GM23338 (cell line): ENCODE measurements around the gene ANP32A. TPM values are rescaled to one million over a fixed set of nuclear protein-coding genes. Genes with fewer than 3 reads are reported as not detected.

Experiments used
- ATAC-seq: fragments of 200-7000 bp; cut with Tn5 transposase; 3 replicates; pipeline ENCODE4 v1.9.1; 2020
- DNase-seq: peaks from one replicate; pipeline ENCODE4 v3.0.0-alpha.2; 2015; ENCODE audit warnings: low spot score
- H2AFZ ChIP-seq: fragments of 200-600 bp; sonication (generic); 2 replicates; pipeline ENCODE4 v1.8.0; 2016; ENCODE audit warnings: antibody characterized with exemption, mild to moderate bottlenecking, moderate library complexity
- H3F3A ChIP-seq: fragments of 200-600 bp; sonication (generic); replicated peaks from 2 replicates; pipeline ENCODE4 v1.8.0; 2017; ENCODE audit warnings: antibody characterized with exemption, mixed run types, low read depth
- H3K27ac ChIP-seq: fragments of 200-600 bp; sonication (generic); 2 replicates; pipeline ENCODE4 v1.6.1; 2016; ENCODE audit warnings: low read depth
- H3K27me3 ChIP-seq: fragments of 200-600 bp; sonication (generic); 2 replicates; pipeline ENCODE4 v1.8.0; 2016; ENCODE audit warnings: mild to moderate bottlenecking, mixed run types, moderate library complexity; ENCODE audit not compliant: insufficient read depth
- H3K36me3 ChIP-seq: fragments of 200-600 bp; sonication (generic); 2 replicates; pipeline ENCODE4 v1.8.0; 2016; ENCODE audit warnings: mild to moderate bottlenecking; ENCODE audit not compliant: insufficient read depth
- H3K4me1 ChIP-seq: fragments of 200-600 bp; sonication (generic); 2 replicates; pipeline ENCODE4 v1.8.0; 2016; ENCODE audit warnings: mild to moderate bottlenecking, moderate library complexity; ENCODE audit not compliant: insufficient read depth
- H3K4me2 ChIP-seq: fragments of 200-600 bp; sonication (generic); 2 replicates; pipeline ENCODE4 v1.7.1; 2017; ENCODE audit warnings: mixed run types
- H3K4me3 ChIP-seq: fragments of 200-600 bp; sonication (generic); 2 replicates; pipeline ENCODE4 v1.6.1; 2016; ENCODE audit warnings: mixed run types
- H3K79me2 ChIP-seq: fragments of 200-600 bp; sonication (generic); replicated peaks from 2 replicates; pipeline ENCODE4 v1.8.0; 2017; ENCODE audit warnings: mild to moderate bottlenecking; ENCODE audit not compliant: insufficient read depth
- H3K9me2 ChIP-seq: fragments of 200-600 bp; sonication (generic); 2 replicates; pipeline ENCODE4 v1.8.0; 2017; ENCODE audit not compliant: insufficient read depth
- H4K20me1 ChIP-seq: fragments of 200-600 bp; sonication (generic); replicated peaks from 2 replicates; pipeline ENCODE4 v1.8.0; 2017; ENCODE audit warnings: mild to moderate bottlenecking; ENCODE audit not compliant: insufficient read depth
- H3K27ac Mint-ChIP-seq: 2 replicates; pipeline ENCODE4 v1.8.0; 2020; ENCODE audit warnings: inconsistent platforms, mild to moderate bottlenecking, moderate library complexity, mixed read lengths
- H3K27me3 Mint-ChIP-seq: 3 replicates; pipeline ENCODE4 v1.8.0; 2022; ENCODE audit warnings: low read depth, mild to moderate bottlenecking, moderate library complexity, mixed read lengths, inconsistent platforms; ENCODE audit not compliant: insufficient read depth, poor library complexity
- H3K36me3 Mint-ChIP-seq: 3 replicates; pipeline ENCODE4 v1.8.0; 2021; ENCODE audit warnings: low read depth, mild to moderate bottlenecking, inconsistent platforms, moderate library complexity, mixed read lengths
- H3K4me1 Mint-ChIP-seq: 3 replicates; pipeline ENCODE4 v1.8.0; 2020; ENCODE audit warnings: mild to moderate bottlenecking, inconsistent platforms, mixed read lengths
- H3K4me3 Mint-ChIP-seq: 3 replicates; pipeline ENCODE4 v1.8.0; 2021; ENCODE audit warnings: moderate library complexity, mild to moderate bottlenecking, inconsistent platforms, mixed read lengths
- H3K9me3 Mint-ChIP-seq: 3 replicates; pipeline ENCODE4 v1.8.0; 2020; ENCODE audit warnings: moderate library complexity, mild to moderate bottlenecking, inconsistent platforms, mixed read lengths
- CREB1 ChIP-seq: fragments of 250-450 bp; sonication (Bioruptor Pico); IDR thresholded peaks from 2 replicates; pipeline ENCODE4 v1.5.0; 2020; ENCODE audit warnings: low read depth, mild to moderate bottlenecking, moderate library complexity
- CTCF ChIP-seq, 2 experiments: fragments of 200-600 bp in 1 of 2; sonication (generic) in 1 of 2; conservative IDR thresholded peaks; 2 replicates each; pipeline versions ENCODE4 v1.5.1 to v1.6.1; 2016 to 2017; ENCODE audit warnings: antibody characterized with exemption in 2 of 2, low read depth in 2 of 2, mild to moderate bottlenecking in 2 of 2, moderate library complexity in 1 of 2
- EZH2 ChIP-seq: fragments of 200-600 bp; sonication (generic); IDR thresholded peaks from one replicate; pipeline ENCODE4 v1.8.0; 2017; ENCODE audit warnings: antibody characterized with exemption, mild to moderate bottlenecking, low read depth; ENCODE audit not compliant: unreplicated experiment
- EZH2phosphoT487 ChIP-seq: fragments of 200-600 bp; sonication (generic); IDR thresholded peaks from one replicate; pipeline ENCODE4 v1.8.1; 2018; ENCODE audit warnings: antibody characterized with exemption; ENCODE audit not compliant: unreplicated experiment
- JUNB ChIP-seq: IDR thresholded peaks from one replicate; pipeline ENCODE4 v1.6.1; 2016; ENCODE audit warnings: antibody characterized with exemption; ENCODE audit not compliant: unreplicated experiment
- NANOG ChIP-seq: IDR thresholded peaks from 2 replicates; pipeline ENCODE4 v1.6.1; 2016; ENCODE audit warnings: antibody characterized with exemption, borderline replicate concordance
- POLR2AphosphoS5 ChIP-seq: IDR thresholded peaks from 2 replicates; pipeline ENCODE4 v1.6.1; 2016; ENCODE audit warnings: antibody characterized with exemption, low read depth
- STAT1 ChIP-seq: IDR thresholded peaks from one replicate; pipeline ENCODE4 v1.6.1; 2016; ENCODE audit warnings: antibody characterized with exemption; ENCODE audit not compliant: unreplicated experiment
- ZNF114 ChIP-seq: fragments of 250-450 bp; sonication (Bioruptor Pico); IDR thresholded peaks from 2 replicates; pipeline ENCODE4 v1.5.0; 2020; ENCODE audit warnings: mild to moderate bottlenecking, moderate library complexity
- ZNF331 ChIP-seq: fragments of 250-450 bp; sonication (Bioruptor Pico); IDR thresholded peaks from 2 replicates; pipeline ENCODE4 v1.5.0; 2020; ENCODE audit warnings: low read depth, mild to moderate bottlenecking, moderate library complexity
- ZNF462 ChIP-seq: fragments of 250-450 bp; sonication (Bioruptor Pico); IDR thresholded peaks from 2 replicates; pipeline ENCODE4 v1.5.0; 2020; ENCODE audit warnings: mild to moderate bottlenecking, moderate library complexity
- polyA plus RNA-seq: library from polyadenylated mRNA; unstranded; fragments of >200 nt; fragmentation: Nextera tagmentation; extraction: Ambion mirVana; gene quantifications from 2 replicates; pipeline ENCODE4 v1.2.1, GENCODE V29; 2016
- total RNA-seq: library from RNA; depleted of rRNA; stranded (reverse); fragments of >200 nt; shearing (Covaris generic); gene quantifications from 2 replicates; pipeline ENCODE4 v1.2.3, GENCODE V29; 2014
- TF ChIP-seq, protein P1 (sequence below): IDR thresholded peaks from one replicate; pipeline ENCODE4 v1.6.1; 2018; ENCODE audit warnings: antibody characterized with exemption; ENCODE audit not compliant: unreplicated experiment
- TF ChIP-seq, protein P2 (sequence below): IDR thresholded peaks from 2 replicates; pipeline ENCODE4 v1.6.1; 2016; ENCODE audit warnings: antibody characterized with exemption

ANP32A gene
- total and polyA plus RNA-seq, 2 experiments from 2014 or later = 204 to 304 TPM

DNA sequence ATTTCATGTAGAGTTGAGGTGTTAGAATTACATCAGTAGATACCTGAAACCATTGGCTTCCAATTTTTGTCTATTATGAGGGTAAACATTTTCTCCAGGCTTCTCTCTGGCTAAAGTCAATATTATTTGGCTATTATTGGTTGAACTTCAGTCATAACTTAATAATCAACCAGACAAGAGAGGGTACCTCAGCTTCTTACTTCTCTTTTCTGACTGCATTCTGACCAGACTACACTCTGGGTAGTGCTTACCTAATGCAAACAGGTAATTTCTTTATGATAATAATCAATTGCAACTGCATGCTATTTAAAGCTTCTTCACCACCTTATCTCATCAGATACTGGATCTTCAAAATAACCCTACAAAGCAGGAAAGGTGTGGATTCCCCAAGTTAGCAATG lies 85.1 kb downstream of the ANP32A start:
- no peak overlapping the region for H3K27ac ChIP-seq
- no peaks in the 10 kb centered on the region for H3K27me3 ChIP-seq
- Mint-ChIP-seq H3K27ac (no peak overlapping the region), H3K4me3 (no peak overlapping the region), H3K27me3 (peaks cover 6% of the 10 kb centered on the region), H3K9me3 (no peaks in the 10 kb centered on the region), H3K36me3 (no peaks in the 10 kb centered on the region), H3K4me1 (peaks cover 3% of the 10 kb centered on the region; the same call in 2 of the 3 replicates)
- H3K36me3 ChIP-seq = no peaks in the 10 kb centered on the region
- no peaks in the 10 kb centered on the region for H3F3A ChIP-seq
- TF ChIP-seq, protein P1, sequence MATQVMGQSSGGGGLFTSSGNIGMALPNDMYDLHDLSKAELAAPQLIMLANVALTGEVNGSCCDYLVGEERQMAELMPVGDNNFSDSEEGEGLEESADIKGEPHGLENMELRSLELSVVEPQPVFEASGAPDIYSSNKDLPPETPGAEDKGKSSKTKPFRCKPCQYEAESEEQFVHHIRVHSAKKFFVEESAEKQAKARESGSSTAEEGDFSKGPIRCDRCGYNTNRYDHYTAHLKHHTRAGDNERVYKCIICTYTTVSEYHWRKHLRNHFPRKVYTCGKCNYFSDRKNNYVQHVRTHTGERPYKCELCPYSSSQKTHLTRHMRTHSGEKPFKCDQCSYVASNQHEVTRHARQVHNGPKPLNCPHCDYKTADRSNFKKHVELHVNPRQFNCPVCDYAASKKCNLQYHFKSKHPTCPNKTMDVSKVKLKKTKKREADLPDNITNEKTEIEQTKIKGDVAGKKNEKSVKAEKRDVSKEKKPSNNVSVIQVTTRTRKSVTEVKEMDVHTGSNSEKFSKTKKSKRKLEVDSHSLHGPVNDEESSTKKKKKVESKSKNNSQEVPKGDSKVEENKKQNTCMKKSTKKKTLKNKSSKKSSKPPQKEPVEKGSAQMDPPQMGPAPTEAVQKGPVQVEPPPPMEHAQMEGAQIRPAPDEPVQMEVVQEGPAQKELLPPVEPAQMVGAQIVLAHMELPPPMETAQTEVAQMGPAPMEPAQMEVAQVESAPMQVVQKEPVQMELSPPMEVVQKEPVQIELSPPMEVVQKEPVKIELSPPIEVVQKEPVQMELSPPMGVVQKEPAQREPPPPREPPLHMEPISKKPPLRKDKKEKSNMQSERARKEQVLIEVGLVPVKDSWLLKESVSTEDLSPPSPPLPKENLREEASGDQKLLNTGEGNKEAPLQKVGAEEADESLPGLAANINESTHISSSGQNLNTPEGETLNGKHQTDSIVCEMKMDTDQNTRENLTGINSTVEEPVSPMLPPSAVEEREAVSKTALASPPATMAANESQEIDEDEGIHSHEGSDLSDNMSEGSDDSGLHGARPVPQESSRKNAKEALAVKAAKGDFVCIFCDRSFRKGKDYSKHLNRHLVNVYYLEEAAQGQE = no peak
- no peak for TF ChIP-seq JUNB
- no peak for TF ChIP-seq EZH2
- no peak for TF ChIP-seq CTCF (conservative IDR thresholded peaks at IDR 0.05; ENCODE audit: low read depth in 2 of 2)
- TF ChIP-seq NANOG = no peak
- no peak for TF ChIP-seq ZNF462
- TF ChIP-seq POLR2AphosphoS5 = no peak
- TF ChIP-seq, protein P2, sequence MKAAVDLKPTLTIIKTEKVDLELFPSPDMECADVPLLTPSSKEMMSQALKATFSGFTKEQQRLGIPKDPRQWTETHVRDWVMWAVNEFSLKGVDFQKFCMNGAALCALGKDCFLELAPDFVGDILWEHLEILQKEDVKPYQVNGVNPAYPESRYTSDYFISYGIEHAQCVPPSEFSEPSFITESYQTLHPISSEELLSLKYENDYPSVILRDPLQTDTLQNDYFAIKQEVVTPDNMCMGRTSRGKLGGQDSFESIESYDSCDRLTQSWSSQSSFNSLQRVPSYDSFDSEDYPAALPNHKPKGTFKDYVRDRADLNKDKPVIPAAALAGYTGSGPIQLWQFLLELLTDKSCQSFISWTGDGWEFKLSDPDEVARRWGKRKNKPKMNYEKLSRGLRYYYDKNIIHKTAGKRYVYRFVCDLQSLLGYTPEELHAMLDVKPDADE = no peak
- no peak for TF ChIP-seq EZH2phosphoT487
- no peak for TF ChIP-seq ZNF114
- no peak for TF ChIP-seq STAT1
- no peak for TF ChIP-seq CREB1
- no peak for TF ChIP-seq ZNF331 (CRISPR knock-in tag)
- H3K9me2 ChIP-seq = no peaks in the 10 kb centered on the region
- no peak overlapping the region for H3K4me3 ChIP-seq
- H2AFZ ChIP-seq = no peak overlapping the region
- H3K79me2 ChIP-seq = no peaks in the 10 kb centered on the region
- no peak overlapping the region for H3K4me2 ChIP-seq
- no peaks in the 10 kb centered on the region for H3K4me1 ChIP-seq
- no peaks in the 10 kb centered on the region for H4K20me1 ChIP-seq
- ATAC-seq (no peak), DNase-seq (no peak)
